HEK293 (cell line): ENCODE results near the gene CTPS1.

Experiments used
- CTCF ChIA-PET: fragments of 350-600 bp; formaldehyde crosslinking; extraction: SDS; loops from one replicate; lab custom pipeline; 2021; ENCODE audit warnings: antibody characterized with exemption; lab: Yijun Ruan, JAX
- POLR2A ChIA-PET: fragments of 300-600 bp; formaldehyde crosslinking; extraction: SDS; loops from one replicate; lab custom pipeline; 2020; ENCODE audit warnings: antibody characterized with exemption, inconsistent platforms; lab: Yijun Ruan, JAX
- H3K27ac ChIP-seq: fragments of 200-500 bp; sonication (Bioruptor generic); 2 replicates; pipeline ENCODE4 v1.5.1; 2014; ENCODE audit warnings: low read depth, low read length, control low read depth, inconsistent platforms; ENCODE audit errors: extremely low read depth
- H3K36me3 ChIP-seq, 2 experiments: fragments of 200-500 bp in 1 of 2; sonication (Bioruptor generic) in 1 of 2; 1 replicate in 1 of 2; 2 replicates in 1 of 2; pipeline ENCODE4 v1.5.1; 2014 to 2017; ENCODE audit warnings: inconsistent platforms in 2 of 2, low read length in 2 of 2; ENCODE audit not compliant: control insufficient read depth in 2 of 2, insufficient read depth in 1 of 2
- H3K4me1 ChIP-seq: fragments of 200-500 bp; sonication (Bioruptor generic); 2 replicates; pipeline ENCODE4 v1.5.1; 2014; ENCODE audit warnings: mild to moderate bottlenecking, low read length, inconsistent platforms; ENCODE audit not compliant: control insufficient read depth, insufficient read depth
- H3K4me3 ChIP-seq: 2 replicates; pipeline ENCODE4 v1.5.1; 2011; ENCODE audit warnings: low read depth, mild to moderate bottlenecking, control low read depth, low read length, moderate library complexity
- H3K9me3 ChIP-seq: fragments of 200-500 bp; sonication (Bioruptor generic); 2 replicates; pipeline ENCODE4 v1.5.1; 2014; ENCODE audit warnings: low read depth, low read length, inconsistent platforms; ENCODE audit not compliant: control insufficient read depth, insufficient read depth
- PRDM1 ChIP-seq: fragments of 450-650 bp; formaldehyde crosslinking; IDR thresholded peaks from 2 replicates; pipeline ENCODE4; 2016; ENCODE audit warnings: missing biosample characterization, missing genetic modification characterization
- TRIM28 ChIP-seq: IDR thresholded peaks from 2 replicates; pipeline ENCODE4 v1.6.1; 2011; ENCODE audit warnings: low read length, control low read depth, borderline replicate concordance
- ZBTB10 ChIP-seq: fragments of 450-650 bp; formaldehyde crosslinking; IDR thresholded peaks from 2 replicates; pipeline ENCODE4 v1.5.1; 2016; ENCODE audit warnings: missing biosample characterization, missing genetic modification characterization
- ZNF121 ChIP-seq: fragments of 450-650 bp; formaldehyde crosslinking; IDR thresholded peaks from 2 replicates; pipeline ENCODE4 v1.5.1; 2016; ENCODE audit warnings: missing biosample characterization, missing genetic modification characterization
- ZNF146 ChIP-seq: fragments of 450-650 bp; formaldehyde crosslinking; IDR thresholded peaks from 2 replicates; pipeline ENCODE4 v1.5.1; 2016; ENCODE audit warnings: missing biosample characterization, missing genetic modification characterization
- ZNF169 ChIP-seq: fragments of 450-650 bp; formaldehyde crosslinking; IDR thresholded peaks from 2 replicates; pipeline ENCODE4 v1.5.1; 2016; ENCODE audit warnings: missing biosample characterization, missing genetic modification characterization
- ZNF280D ChIP-seq: fragments of 450-650 bp; formaldehyde crosslinking; IDR thresholded peaks from 2 replicates; pipeline ENCODE4 v1.5.1; 2016; ENCODE audit warnings: missing biosample characterization, missing genetic modification characterization
- ZNF558 ChIP-seq: fragments of 450-650 bp; formaldehyde crosslinking; IDR thresholded peaks from 2 replicates; pipeline ENCODE4 v1.5.1; 2016; ENCODE audit warnings: missing biosample characterization, missing genetic modification characterization
- ZNF580 ChIP-seq: fragments of 450-650 bp; formaldehyde crosslinking; IDR thresholded peaks from 2 replicates; pipeline ENCODE4 v1.5.1; 2016; ENCODE audit warnings: missing biosample characterization, missing genetic modification characterization
- ZNF585B ChIP-seq: fragments of 450-650 bp; formaldehyde crosslinking; IDR thresholded peaks from 2 replicates; pipeline ENCODE4 v1.5.1; 2016; ENCODE audit warnings: missing biosample characterization, missing genetic modification characterization
- ZNF660 ChIP-seq: fragments of 450-650 bp; IDR thresholded peaks from 2 replicates; pipeline ENCODE4 v1.5.1; 2018; ENCODE audit warnings: missing biosample characterization, mild to moderate bottlenecking, missing genetic modification characterization

The CTPS1 gene

GRCh38 chr1:41009466-41009865 is 30.0 kb downstream of the CTPS1 start:
- 0 out of 2 replicates have a peak, but pooled peaks have one; percentile 21 for TF ChIP-seq PRDM1 (tag by site-specific recombination)
- no peak for TF ChIP-seq ZNF146 (tag by site-specific recombination)
- Histone ChIP-seq H3K9me3 (no peaks in the 10 kb centered on the region), H3K27ac (no peak overlapping the region), H3K4me1 (no peaks in the 10 kb centered on the region), H3K4me3 (no peak overlapping the region), H3K36me3 (peaks cover 36 to 99% of the 10 kb centered on the region in 2 experiments)
- CTCF ChIA-PET, result interaction anchor here (0.7 kb wide), 1 partner anchor 342 kb away, joined by 3 read pairs; no protein-coding TSS in a partner anchor
- POLR2A ChIA-PET, result no interaction called here

GRCh38 chr1:41010345-41010744 is 30.8 kb downstream of the CTPS1 start:
- Histone ChIP-seq H3K9me3 (no peaks in the 10 kb centered on the region), H3K4me3 (no peak overlapping the region), H3K36me3 (peaks cover 29 to 99% of the 10 kb centered on the region in 2 experiments), H3K4me1 (no peaks in the 10 kb centered on the region), H3K27ac (no peak overlapping the region)
- ChIA-PET CTCF (no interaction called here), POLR2A (no interaction called here)
- TF ChIP-seq ZBTB10 (tag by site-specific recombination) (no peak), TRIM28 (no peak), ZNF580 (tag by site-specific recombination) (no peak), ZNF660 (tag by site-specific recombination) (no peak), ZNF169 (tag by site-specific recombination) (no peak), ZNF585B (tag by site-specific recombination) (no peak), ZNF558 (tag by site-specific recombination) (no peak), ZNF121 (tag by site-specific recombination) (no peak), ZNF280D (tag by site-specific recombination) (no peak)

GRCh38 chr1:41013024-41013423 is 33.5 kb downstream of the CTPS1 start:
- H3K36me3 ChIP-seq, result peaks cover 19 to 98% of the 10 kb centered on the region in 2 experiments
- H3K9me3 ChIP-seq, result no peaks in the 10 kb centered on the region
- H3K27ac ChIP-seq, result no peak overlapping the region
- no peak overlapping the region for H3K4me3 ChIP-seq
- POLR2A ChIA-PET, result interaction anchor here (1.7 kb wide), 1 partner anchor 10 kb away, joined by 5 read pairs; no protein-coding TSS in a partner anchor
- CTCF ChIA-PET, result interaction anchor here (1.1 to 2.4 kb wide), 3 partner anchors 9 to 64 kb away, joined by 3 to 6 read pairs (median 3); no protein-coding TSS in a partner anchor
- no peaks in the 10 kb centered on the region for H3K4me1 ChIP-seq
- TF ChIP-seq ZNF121 (tag by site-specific recombination) (peak; percentile 91), ZNF580 (tag by site-specific recombination) (no peak)
- TF ChIP-seq, all 188 proteins: peak for 1
